HL-60 (cell line): ENCODE data around the gene ZNF579.

Experiments
- GABPA ChIP-seq: IDR thresholded peaks from 2 replicates; pipeline ENCODE4 v1.6.1; 2012; ENCODE audit warnings: low read depth
- POLR2AphosphoS5 ChIP-seq: IDR thresholded peaks from 2 replicates; pipeline ENCODE4 v1.6.1; 2012; ENCODE audit warnings: low read depth
- SPI1 ChIP-seq: IDR thresholded peaks from 2 replicates; pipeline ENCODE4 v1.6.1; 2012; ENCODE audit warnings: low read depth, mild to moderate bottlenecking, borderline replicate concordance
- TF ChIP-seq, protein P1 (sequence below): IDR thresholded peaks from one replicate; pipeline ENCODE4 v1.5.1; 2011; ENCODE audit warnings: low read length, control low read depth, inconsistent platforms; ENCODE audit not compliant: insufficient read depth
- TF ChIP-seq, protein P2 (sequence below): IDR thresholded peaks from 2 replicates; pipeline ENCODE4 v1.6.1; 2012; ENCODE audit warnings: low read depth; ENCODE audit not compliant: insufficient replicate concordance

DNA sequence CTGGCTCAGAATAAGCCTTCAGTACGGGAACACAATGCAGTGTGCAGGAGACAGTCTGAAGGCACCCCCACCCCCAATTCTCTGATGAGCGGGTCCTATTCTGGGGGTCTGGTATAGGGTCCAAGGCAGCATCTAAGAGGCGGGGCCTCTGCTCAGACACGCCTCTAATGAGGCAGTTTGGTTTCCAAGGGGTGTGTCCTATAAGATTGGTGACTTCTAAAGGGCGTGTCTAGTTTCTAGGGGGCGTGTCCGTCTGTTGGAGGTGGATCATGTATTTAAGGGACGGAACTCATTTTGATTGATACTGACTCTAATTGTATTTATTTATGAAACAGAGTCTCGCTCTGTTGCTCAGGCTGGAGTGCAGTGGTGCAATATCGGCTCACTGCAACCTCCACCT lies 10.0 kb upstream of the ZNF579 start:
- TF ChIP-seq, protein P1, sequence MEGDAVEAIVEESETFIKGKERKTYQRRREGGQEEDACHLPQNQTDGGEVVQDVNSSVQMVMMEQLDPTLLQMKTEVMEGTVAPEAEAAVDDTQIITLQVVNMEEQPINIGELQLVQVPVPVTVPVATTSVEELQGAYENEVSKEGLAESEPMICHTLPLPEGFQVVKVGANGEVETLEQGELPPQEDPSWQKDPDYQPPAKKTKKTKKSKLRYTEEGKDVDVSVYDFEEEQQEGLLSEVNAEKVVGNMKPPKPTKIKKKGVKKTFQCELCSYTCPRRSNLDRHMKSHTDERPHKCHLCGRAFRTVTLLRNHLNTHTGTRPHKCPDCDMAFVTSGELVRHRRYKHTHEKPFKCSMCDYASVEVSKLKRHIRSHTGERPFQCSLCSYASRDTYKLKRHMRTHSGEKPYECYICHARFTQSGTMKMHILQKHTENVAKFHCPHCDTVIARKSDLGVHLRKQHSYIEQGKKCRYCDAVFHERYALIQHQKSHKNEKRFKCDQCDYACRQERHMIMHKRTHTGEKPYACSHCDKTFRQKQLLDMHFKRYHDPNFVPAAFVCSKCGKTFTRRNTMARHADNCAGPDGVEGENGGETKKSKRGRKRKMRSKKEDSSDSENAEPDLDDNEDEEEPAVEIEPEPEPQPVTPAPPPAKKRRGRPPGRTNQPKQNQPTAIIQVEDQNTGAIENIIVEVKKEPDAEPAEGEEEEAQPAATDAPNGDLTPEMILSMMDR: no peak
- no peak for TF ChIP-seq SPI1
- TF ChIP-seq POLR2AphosphoS5: no peak
- TF ChIP-seq, protein P2, sequence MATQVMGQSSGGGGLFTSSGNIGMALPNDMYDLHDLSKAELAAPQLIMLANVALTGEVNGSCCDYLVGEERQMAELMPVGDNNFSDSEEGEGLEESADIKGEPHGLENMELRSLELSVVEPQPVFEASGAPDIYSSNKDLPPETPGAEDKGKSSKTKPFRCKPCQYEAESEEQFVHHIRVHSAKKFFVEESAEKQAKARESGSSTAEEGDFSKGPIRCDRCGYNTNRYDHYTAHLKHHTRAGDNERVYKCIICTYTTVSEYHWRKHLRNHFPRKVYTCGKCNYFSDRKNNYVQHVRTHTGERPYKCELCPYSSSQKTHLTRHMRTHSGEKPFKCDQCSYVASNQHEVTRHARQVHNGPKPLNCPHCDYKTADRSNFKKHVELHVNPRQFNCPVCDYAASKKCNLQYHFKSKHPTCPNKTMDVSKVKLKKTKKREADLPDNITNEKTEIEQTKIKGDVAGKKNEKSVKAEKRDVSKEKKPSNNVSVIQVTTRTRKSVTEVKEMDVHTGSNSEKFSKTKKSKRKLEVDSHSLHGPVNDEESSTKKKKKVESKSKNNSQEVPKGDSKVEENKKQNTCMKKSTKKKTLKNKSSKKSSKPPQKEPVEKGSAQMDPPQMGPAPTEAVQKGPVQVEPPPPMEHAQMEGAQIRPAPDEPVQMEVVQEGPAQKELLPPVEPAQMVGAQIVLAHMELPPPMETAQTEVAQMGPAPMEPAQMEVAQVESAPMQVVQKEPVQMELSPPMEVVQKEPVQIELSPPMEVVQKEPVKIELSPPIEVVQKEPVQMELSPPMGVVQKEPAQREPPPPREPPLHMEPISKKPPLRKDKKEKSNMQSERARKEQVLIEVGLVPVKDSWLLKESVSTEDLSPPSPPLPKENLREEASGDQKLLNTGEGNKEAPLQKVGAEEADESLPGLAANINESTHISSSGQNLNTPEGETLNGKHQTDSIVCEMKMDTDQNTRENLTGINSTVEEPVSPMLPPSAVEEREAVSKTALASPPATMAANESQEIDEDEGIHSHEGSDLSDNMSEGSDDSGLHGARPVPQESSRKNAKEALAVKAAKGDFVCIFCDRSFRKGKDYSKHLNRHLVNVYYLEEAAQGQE: no peak
- no peak for TF ChIP-seq GABPA
